ENCODE measurements around the gene GPBAR1. TPM values are rescaled to one million over a fixed set of nuclear protein-coding genes. Genes with fewer than 3 reads are reported as not detected.

The GPBAR1 gene
- total RNA-seq, 2 experiments from 2014 or later = 0.97 TPM

- no peak overlapping the region for H3K4me3 Mint-ChIP-seq
- ATAC-seq (no peak), DNase-seq (no peak)
- peaks cover 43% of the 10 kb centered on the region for H3K4me1 Mint-ChIP-seq (ENCODE audit: low read depth)
- ChIA-PET CTCF (interaction anchor here (1.4 to 5.5 kb wide), 5 partner anchors 11 to 76 kb away, joined by 3 to 31 read pairs (median 14); no protein-coding TSS in a partner anchor), POLR2A (interaction anchor here (0.8 to 1.7 kb wide), 4 partner anchors 9 to 25 kb away, joined by 3 to 7 read pairs (median 4); no protein-coding TSS in a partner anchor)
- H3K27me3 Mint-ChIP-seq (ENCODE audit: low read depth) = no peaks in the 10 kb centered on the region
- H3K27ac Mint-ChIP-seq = peak overlapping the region; percentile 10
- no peaks in the 10 kb centered on the region for H3K9me3 Mint-ChIP-seq (ENCODE audit: insufficient read depth)
- peaks cover 91% of the 10 kb centered on the region for H3K36me3 Mint-ChIP-seq (ENCODE audit: low read depth)
Observed at GRCh38 chr2:218244204-218244603, 16.6 kb upstream of the GPBAR1 start.

- Mint-ChIP-seq H3K36me3 (ENCODE audit: low read depth) (peaks cover 93% of the 10 kb centered on the region), H3K4me1 (ENCODE audit: low read depth) (peaks cover 41% of the 10 kb centered on the region), H3K27ac (peak overlapping the region; percentile 10), H3K27me3 (ENCODE audit: low read depth) (no peaks in the 10 kb centered on the region), H3K4me3 (no peak overlapping the region), H3K9me3 (ENCODE audit: insufficient read depth) (no peaks in the 10 kb centered on the region)
- DNase-seq (no peak), ATAC-seq (no peak)
- POLR2A ChIA-PET = interaction anchor here (0.8 to 1.7 kb wide), 4 partner anchors 8 to 28 kb away, joined by 3 to 7 read pairs (median 4); partner anchors contain the start of gene ARPC2
- CTCF ChIA-PET = interaction anchor here (1.4 to 5.5 kb wide), 6 partner anchors 10 to 77 kb away, joined by 3 to 31 read pairs (median 9); partner anchors contain the start of genes AAMP and PNKD
Observed at GRCh38 chr2:218244665-218245064, 16.1 kb upstream of the GPBAR1 start.

GRCh38 chr2:218245214-218245613 lies 15.6 kb upstream of the GPBAR1 start:
- DNase-seq (no peak), ATAC-seq (no peak)
- ChIA-PET POLR2A (interaction anchor here (0.8 to 1.0 kb wide), 2 partner anchors 8 to 29 kb away, joined by 3 to 4 read pairs; partner anchors contain the start of gene ARPC2), CTCF (interaction anchor here (1.4 to 5.5 kb wide), 6 partner anchors 10 to 77 kb away, joined by 3 to 31 read pairs (median 9); partner anchors contain the start of genes AAMP and PNKD)
- no peaks in the 10 kb centered on the region for H3K9me3 Mint-ChIP-seq (ENCODE audit: insufficient read depth)
- no peaks in the 10 kb centered on the region for H3K27me3 Mint-ChIP-seq (ENCODE audit: low read depth)
- H3K4me3 Mint-ChIP-seq = no peak overlapping the region
- peak overlapping the region; percentile 25 for H3K27ac Mint-ChIP-seq
- H3K4me1 Mint-ChIP-seq (ENCODE audit: low read depth) = peaks cover 41% of the 10 kb centered on the region
- peaks cover 93% of the 10 kb centered on the region for H3K36me3 Mint-ChIP-seq (ENCODE audit: low read depth)

- Mint-ChIP-seq H3K4me3 (no peak overlapping the region), H3K27ac (no peak overlapping the region), H3K27me3 (ENCODE audit: low read depth) (no peaks in the 10 kb centered on the region), H3K36me3 (ENCODE audit: low read depth) (peaks cover 91% of the 10 kb centered on the region), H3K9me3 (ENCODE audit: insufficient read depth) (no peaks in the 10 kb centered on the region), H3K4me1 (ENCODE audit: low read depth) (peaks cover 7% of the 10 kb centered on the region)
- ATAC-seq (no peak), DNase-seq (no peak)
- CTCF ChIA-PET = no interaction called here
- POLR2A ChIA-PET = interaction anchor here (1.0 kb wide), 1 partner anchor 12 kb away, joined by 3 read pairs; no protein-coding TSS in a partner anchor
Observed at GRCh38 chr2:218249691-218250090, 11.1 kb upstream of the GPBAR1 start.

DNA sequence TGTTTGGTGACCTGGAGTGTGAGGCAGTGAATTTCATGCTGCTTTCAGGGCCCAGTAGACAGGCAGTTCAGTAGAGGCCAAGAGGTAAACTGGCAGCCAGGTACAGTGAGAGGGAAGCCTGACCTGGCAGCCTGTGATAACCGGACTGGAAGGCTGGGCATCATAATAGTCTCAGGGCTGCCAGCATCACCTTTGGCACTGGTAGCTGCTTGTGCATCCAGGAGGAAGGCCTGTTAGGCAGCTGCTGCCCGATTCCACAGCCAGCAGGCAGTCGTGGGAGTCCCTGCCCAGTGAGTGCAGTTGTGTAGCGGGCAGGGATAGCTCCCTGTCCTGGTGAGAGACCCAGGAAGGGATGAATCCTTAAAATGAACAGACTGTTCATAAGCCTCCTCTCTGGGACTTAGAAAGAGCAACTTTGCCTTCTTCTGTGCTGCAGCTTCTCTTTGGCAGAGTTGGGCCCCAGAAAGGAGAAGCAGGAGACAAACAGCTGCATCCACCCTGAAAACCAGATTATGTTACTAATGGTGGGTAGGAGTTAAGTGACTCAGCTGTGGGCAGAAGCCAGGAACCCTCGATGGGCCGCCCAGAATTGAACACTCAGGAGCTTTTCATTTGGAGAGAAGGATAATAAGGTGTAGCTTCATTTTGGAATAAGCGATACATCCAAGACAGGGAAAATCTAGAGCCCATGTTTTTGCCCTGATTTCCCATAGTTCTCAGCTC lies 8.1 kb upstream of the GPBAR1 start:
- H3K27me3 Mint-ChIP-seq (ENCODE audit: low read depth) = no peaks in the 10 kb centered on the region
- ATAC-seq = no peak
- H3K4me1 Mint-ChIP-seq (ENCODE audit: low read depth) = peaks cover 12% of the 10 kb centered on the region
- no peak overlapping the region for H3K4me3 Mint-ChIP-seq
- POLR2A ChIA-PET = interaction anchor here (0.6 to 1.5 kb wide), 4 partner anchors 8 to 26 kb away, joined by 3 to 4 read pairs (median 3); no protein-coding TSS in a partner anchor
- peaks cover 86% of the 10 kb centered on the region for H3K36me3 Mint-ChIP-seq (ENCODE audit: low read depth)
- H3K27ac Mint-ChIP-seq = peak overlapping the region; percentile 55
- no peaks in the 10 kb centered on the region for H3K9me3 Mint-ChIP-seq (ENCODE audit: insufficient read depth)
- CTCF ChIA-PET = interaction anchor here (1.5 to 1.8 kb wide), 2 partner anchors 17 to 85 kb away, joined by 4 to 6 read pairs; partner anchors contain the start of genes AAMP, CXCR1 and PNKD
- no peak for DNase-seq

- H3K27ac Mint-ChIP-seq = no peak overlapping the region
- H3K9me3 Mint-ChIP-seq (ENCODE audit: insufficient read depth) = no peaks in the 10 kb centered on the region
- no peak overlapping the region for H3K4me3 Mint-ChIP-seq
- ChIA-PET CTCF (interaction anchor here (0.8 to 3.1 kb wide), 5 partner anchors 12 to 86 kb away, joined by 4 to 10 read pairs (median 5); partner anchors contain the start of gene CXCR1), POLR2A (interaction anchor here (0.6 to 1.5 kb wide), 5 partner anchors 8 to 27 kb away, joined by 3 to 4 read pairs (median 3); no protein-coding TSS in a partner anchor)
- DNase-seq = no peak
- H3K27me3 Mint-ChIP-seq (ENCODE audit: low read depth) = no peaks in the 10 kb centered on the region
- peaks cover 13% of the 10 kb centered on the region for H3K4me1 Mint-ChIP-seq (ENCODE audit: low read depth)
- ATAC-seq = no peak
- peaks cover 83% of the 10 kb centered on the region for H3K36me3 Mint-ChIP-seq (ENCODE audit: low read depth)
Observed at GRCh38 chr2:218253232-218253625, 7.6 kb upstream of the GPBAR1 start.

DNA sequence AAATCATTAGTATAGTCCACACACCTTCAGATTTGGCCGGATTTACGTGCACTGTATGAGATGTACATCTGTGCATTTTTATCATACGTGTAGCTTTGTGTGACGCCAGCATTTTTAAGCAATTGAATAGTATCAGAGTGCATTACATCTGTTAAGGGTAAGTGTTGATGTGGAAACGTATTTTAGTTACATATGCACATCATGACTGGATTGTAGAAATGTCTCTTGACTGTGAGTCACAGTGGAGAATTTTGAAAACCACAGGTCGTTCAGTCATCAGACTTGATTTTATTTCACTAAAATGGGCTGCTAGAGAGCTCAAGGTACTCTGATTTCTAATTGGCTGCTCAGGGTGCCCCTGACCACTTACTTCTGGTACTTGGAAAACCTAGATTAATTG lies 5.4 kb upstream of the GPBAR1 start:
- no peak for DNase-seq
- H3K27ac Mint-ChIP-seq = no peak overlapping the region
- ATAC-seq = no peak
- CTCF ChIA-PET = interaction anchor here (1.1 to 3.1 kb wide), 6 partner anchors 10 to 87 kb away, joined by 3 to 14 read pairs (median 8); partner anchors contain the start of genes AAMP and PNKD
- H3K4me1 Mint-ChIP-seq (ENCODE audit: low read depth) = peaks cover 24% of the 10 kb centered on the region
- no peaks in the 10 kb centered on the region for H3K9me3 Mint-ChIP-seq (ENCODE audit: insufficient read depth)
- H3K36me3 Mint-ChIP-seq (ENCODE audit: low read depth) = peaks cover 65% of the 10 kb centered on the region
- POLR2A ChIA-PET = interaction anchor here (1.1 to 1.2 kb wide), 2 partner anchors 26 to 68 kb away, joined by 3 read pairs; no protein-coding TSS in a partner anchor
- no peaks in the 10 kb centered on the region for H3K27me3 Mint-ChIP-seq (ENCODE audit: low read depth)
- no peak overlapping the region for H3K4me3 Mint-ChIP-seq

DNA sequence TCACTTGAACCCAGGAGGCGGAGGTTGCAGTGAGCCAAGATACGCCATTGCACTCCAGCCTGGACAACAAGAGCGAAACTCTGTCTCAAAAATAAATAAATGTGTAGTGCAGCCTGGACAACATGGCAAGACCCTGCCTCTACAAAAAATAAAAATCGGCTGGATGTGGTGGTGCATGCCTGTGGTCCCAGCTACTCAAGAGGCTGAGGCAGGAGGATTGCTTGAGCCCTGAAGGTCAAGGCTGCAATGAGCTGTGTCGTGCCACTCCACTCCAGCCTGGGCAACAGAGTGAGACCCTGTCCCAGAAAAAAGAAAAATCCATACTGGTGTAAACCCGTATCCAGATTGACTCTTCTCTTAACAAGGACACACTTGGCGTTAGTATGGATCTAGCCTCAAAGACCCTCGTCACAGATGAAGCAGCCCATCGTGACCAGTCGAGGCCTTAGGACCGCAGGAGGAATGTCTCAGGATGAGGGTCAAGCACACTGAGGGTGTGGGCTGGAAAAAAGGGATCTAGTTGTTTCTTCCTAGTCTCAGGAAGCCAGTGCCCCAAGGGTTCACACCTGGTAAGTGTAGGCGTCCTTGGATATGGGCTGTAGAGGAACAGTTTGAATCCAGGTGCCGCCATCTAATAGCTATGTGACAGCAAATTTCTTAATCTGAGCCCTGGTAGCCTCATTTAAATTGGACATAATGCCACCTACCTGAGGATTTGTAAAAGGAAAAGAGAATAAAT lies 4.0 kb upstream of the GPBAR1 start:
- ATAC-seq (no peak), DNase-seq (no peak)
- Mint-ChIP-seq H3K27ac (peak overlapping the region; percentile 88), H3K4me1 (ENCODE audit: low read depth) (peaks cover 22% of the 10 kb centered on the region), H3K36me3 (ENCODE audit: low read depth) (peaks cover 53% of the 10 kb centered on the region), H3K27me3 (ENCODE audit: low read depth) (no peaks in the 10 kb centered on the region), H3K9me3 (ENCODE audit: insufficient read depth) (no peaks in the 10 kb centered on the region), H3K4me3 (no peak overlapping the region)
- ChIA-PET POLR2A (interaction anchor here (0.7 to 1.9 kb wide), 8 partner anchors 9 to 48 kb away, joined by 3 to 7 read pairs (median 4); partner anchors contain the start of genes AAMP and PNKD), CTCF (interaction anchor here (0.6 to 3.1 kb wide), 31 partner anchors 10 to 415 kb away, joined by 3 to 43 read pairs (median 5); partner anchors contain the start of genes AAMP, ARPC2, PNKD and RNF25)

DNA sequence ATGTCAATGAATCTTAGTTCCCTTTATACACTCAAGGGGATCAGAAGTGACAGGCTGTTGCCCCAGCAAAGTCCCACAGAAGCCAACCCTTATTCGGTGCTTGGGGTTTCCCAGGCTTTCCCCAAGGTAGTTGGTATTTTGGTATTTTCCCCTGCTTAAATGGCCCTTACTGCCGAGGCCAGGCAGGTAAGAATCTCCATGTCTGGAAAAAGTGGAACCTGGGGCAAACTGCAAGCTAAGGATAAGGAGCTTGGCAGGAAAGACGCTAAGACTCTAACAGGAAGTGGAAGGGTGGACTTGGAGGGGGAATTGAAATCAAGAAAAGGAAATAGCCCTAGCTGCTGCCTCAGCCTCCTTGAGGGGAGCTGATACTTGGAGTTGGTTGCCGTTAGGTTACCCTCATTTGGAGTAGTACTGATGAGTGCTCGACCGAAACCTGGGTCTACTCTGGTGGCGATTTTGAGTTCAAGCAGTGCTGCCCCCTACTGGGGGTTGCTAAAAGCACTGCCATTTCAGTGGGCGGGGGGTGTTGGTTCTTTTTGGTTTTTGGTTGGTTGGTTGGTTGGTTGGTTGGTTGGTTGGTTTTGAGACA lies 3.3 kb upstream of the GPBAR1 start:
- Mint-ChIP-seq H3K36me3 (ENCODE audit: low read depth) (peaks cover 46% of the 10 kb centered on the region), H3K4me3 (peak overlapping the region; percentile 50)
- POLR2A ChIA-PET = interaction anchor here (0.8 to 1.9 kb wide), 7 partner anchors 10 to 35 kb away, joined by 3 to 7 read pairs (median 4); partner anchors contain the start of genes AAMP and PNKD

DNA sequence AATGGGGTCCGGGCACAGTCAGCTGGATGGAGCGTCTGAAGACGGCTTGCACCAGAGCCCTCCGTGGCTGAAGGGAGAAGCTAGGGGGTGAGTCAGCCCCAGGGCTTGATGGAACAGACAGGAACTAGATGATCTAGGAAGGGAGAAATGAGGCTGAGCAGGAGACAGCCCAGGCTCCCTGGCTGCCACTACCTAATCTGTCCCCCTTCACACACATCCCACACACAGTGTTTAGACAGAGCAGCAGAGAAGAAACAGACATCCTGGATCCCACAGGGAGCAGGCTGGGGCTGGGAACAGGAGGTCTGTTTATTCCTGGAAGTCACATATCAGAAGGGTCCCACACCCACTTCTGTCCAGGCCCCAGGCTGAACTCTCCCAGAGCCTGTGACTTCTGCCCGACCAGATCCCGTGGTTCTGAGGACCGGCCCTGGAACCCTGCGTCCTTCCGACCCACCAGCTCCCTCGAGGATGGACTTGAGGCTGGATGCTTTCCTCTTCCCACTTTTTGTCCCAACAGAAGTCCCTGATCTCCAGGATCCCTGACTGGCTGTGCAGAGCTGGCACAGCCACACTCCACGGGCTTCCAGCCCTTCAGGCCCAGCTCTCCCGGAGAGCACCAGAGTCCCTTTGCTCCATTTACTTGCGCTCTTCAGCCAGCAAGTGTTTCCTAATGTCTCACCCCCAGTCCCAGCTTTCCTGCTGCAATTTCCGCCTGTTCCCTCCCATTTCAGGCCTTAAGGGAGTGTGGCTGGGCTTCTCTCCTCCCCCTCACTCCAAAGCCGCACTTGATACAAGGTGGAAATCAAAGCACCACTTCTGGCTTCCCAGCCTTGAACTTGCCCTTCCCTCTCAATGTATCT lies 1.5 kb upstream of the GPBAR1 start:
- DNase-seq (no peak), ATAC-seq (no peak)
- peaks cover 36% of the 10 kb centered on the region for H3K36me3 Mint-ChIP-seq (ENCODE audit: low read depth)
- H3K9me3 Mint-ChIP-seq (ENCODE audit: insufficient read depth) = no peaks in the 10 kb centered on the region
- H3K27me3 Mint-ChIP-seq (ENCODE audit: low read depth) = no peaks in the 10 kb centered on the region
- peaks cover 30% of the 10 kb centered on the region for H3K4me1 Mint-ChIP-seq (ENCODE audit: low read depth)
- no peak overlapping the region for H3K4me3 Mint-ChIP-seq
- H3K27ac Mint-ChIP-seq = peak overlapping the region; percentile 47
- CTCF ChIA-PET = interaction anchor here (0.8 to 2.9 kb wide), 3 partner anchors 11 to 33 kb away, joined by 3 to 43 read pairs (median 4); partner anchors contain the start of genes AAMP and PNKD
- POLR2A ChIA-PET = interaction anchor here (0.6 kb wide), 1 partner anchor 366 kb away, joined by 4 read pairs; no protein-coding TSS in a partner anchor

More for the DNA sequence above, 3.3 kb upstream of the GPBAR1 start:
- ATAC-seq (peak; percentile 61), DNase-seq (peak; percentile 76)
- Mint-ChIP-seq H3K4me1 (ENCODE audit: low read depth) (peaks cover 22% of the 10 kb centered on the region), H3K27me3 (ENCODE audit: low read depth) (no peaks in the 10 kb centered on the region), H3K9me3 (ENCODE audit: insufficient read depth) (no peaks in the 10 kb centered on the region), H3K27ac (peak overlapping the region; percentile 88)
- CTCF ChIA-PET = interaction anchor here (0.6 to 2.9 kb wide), 30 partner anchors 10 to 414 kb away, joined by 3 to 43 read pairs (median 4); partner anchors contain the start of genes AAMP, ARPC2, PNKD and RNF25
